Astrocyte of the spinal cord (primary cell): ENCODE data around the gene RNASE8.

ENCODE experiments used
- DNase-seq: peaks from one replicate; pipeline ENCODE4 v3.0.0; 2011; ENCODE audit warnings: low read depth, low spot score
- H3K4me3 ChIP-seq: 2 replicates; pipeline ENCODE4 v1.5.1; 2011; ENCODE audit warnings: low read depth, mild to moderate bottlenecking, low read length, moderate library complexity
- CTCF ChIP-seq: IDR thresholded peaks from 2 replicates; pipeline ENCODE4 v1.5.1; 2012; ENCODE audit warnings: low read depth, mild to moderate bottlenecking, low read length, inconsistent platforms
- in situ Hi-C: cut with HindIII; loops from 2 replicates; pipeline ENCODE4 v1.10.0; 2017; ENCODE audit warnings: low sequenced_read_pairs

RNASE8 gene

GRCh38 chr14:21066882-21067502, 9.4 kb downstream of the RNASE8 start:
- no peak overlapping the region for H3K4me3 ChIP-seq
- DNase-seq, result no peak
- peak; percentile 39 for TF ChIP-seq CTCF
- in situ Hi-C loops, result no loop called here

GRCh38 chr14:21068521-21069387, 11.1 kb downstream of the RNASE8 start:
- peak; percentile 57 for DNase-seq
- TF ChIP-seq CTCF, result peak; percentile 69
- peak overlapping the region; percentile 86 for H3K4me3 ChIP-seq
- in situ Hi-C loops, result no loop called here

DNA sequence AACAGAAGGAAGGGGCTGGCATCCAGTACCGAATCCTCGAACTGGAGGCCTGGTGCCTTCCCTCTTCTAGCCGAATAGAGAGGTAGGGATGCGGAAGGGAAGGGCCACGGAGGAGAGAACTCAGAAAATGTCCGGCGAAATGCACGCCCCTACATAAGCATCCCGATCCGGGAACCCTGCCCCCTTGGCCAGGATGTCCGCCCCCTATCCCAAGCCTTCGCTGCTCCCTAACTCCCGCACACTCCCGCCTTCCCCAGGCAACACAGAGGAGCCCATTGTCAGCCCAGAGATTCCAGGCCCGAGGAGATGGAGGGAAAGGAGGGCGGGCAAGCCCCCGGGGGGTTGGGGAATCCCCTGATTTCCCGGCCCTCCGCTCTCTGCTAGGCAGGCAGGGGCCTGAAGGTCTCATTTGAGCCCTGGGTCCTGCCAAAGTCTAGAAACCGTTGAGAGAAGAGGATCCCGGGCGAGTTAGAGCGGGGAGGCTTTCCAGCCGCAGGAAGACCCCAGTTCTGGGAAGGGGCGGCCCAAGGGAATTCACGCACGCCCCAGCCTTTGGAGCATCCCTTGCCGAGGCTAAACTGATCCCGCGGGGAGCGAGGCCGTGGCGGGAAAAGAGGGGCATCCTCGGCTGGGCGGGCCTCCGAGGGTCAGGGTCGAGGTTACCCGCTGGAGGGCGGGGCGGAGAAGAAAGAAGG, 11.9 kb downstream of the RNASE8 start:
- DNase-seq, result peak; percentile 41
- in situ Hi-C loops, result no loop called here
- peak overlapping the region; percentile 86 for H3K4me3 ChIP-seq
- no peak for TF ChIP-seq CTCF

DNA sequence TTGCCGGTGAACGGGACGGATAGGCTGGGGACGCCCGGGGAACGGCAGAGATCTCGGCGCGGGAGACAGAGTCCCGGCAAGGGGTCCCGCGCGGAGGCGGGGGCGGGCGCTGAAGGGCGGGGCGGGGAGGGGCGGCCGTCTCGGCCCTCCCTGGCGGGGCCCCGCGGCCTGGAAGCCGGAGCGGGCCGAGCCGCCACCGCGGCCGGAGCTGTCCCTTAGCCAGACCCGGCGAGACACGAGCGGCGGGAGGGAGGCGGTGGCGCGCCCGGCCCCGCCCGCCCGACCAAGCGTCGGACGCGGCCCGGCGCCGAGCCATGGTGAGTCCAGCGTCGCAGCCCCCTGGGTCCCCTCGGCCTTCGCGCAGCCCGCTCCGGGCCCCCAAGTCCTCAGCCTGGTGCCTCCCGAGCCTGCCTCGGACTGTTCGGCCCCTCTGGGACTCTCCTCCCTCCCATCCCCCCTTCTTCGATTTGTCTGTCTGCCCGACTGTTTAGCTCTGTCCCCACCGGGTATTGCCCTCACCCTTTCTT, 12.5 kb downstream of the RNASE8 start, which contains the start of gene ARHGEF40:
Gene ARHGEF40 (plus strand): TSS at position 222 of the 527 bp plus-strand sequence. CDS start 93 bp downstream, at position 315.
- TF ChIP-seq CTCF, result no peak
- in situ Hi-C loops, result no loop called here
- DNase-seq, result peak; percentile 47
- peak within 1 kb of the TSS; percentile 86 for H3K4me3 ChIP-seq

DNA sequence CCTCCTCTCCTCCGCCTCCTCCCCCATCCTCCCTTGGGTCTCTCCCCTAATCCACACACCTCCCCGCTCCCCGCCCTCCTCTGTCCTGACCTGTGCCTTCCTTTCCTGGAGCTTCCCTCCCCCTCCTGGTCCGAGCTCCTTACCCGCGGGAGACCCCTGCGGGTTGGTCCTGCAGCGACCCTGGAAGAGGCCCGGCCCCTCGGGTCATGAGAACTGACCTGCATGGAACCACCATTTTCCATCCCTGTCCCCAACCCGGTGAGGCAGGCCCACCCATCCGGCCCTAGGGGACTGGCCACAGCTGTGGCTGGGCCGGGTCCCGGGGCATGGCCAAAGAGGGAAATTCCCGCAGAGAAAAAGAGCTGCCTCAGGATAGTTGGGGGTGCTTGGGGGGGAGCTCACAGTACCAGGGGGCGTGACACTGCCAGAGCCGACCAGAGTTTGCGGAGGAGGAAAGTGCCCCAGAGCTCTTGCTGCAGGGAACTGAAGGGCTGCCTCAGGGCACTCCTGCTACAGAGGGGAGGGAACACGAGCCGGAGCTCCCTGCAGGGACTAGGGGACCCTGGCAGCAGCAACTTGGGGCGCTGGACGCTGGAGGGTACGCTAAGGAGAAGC, 13.1 kb downstream of the RNASE8 start:
- H3K4me3 ChIP-seq, result peak overlapping the region; percentile 86
- TF ChIP-seq CTCF, result no peak
- in situ Hi-C loops, result no loop called here
- DNase-seq, result peak; percentile 67
